GM18909 (cell line): ENCODE data around the gene IL4I1.
"Not testable (repeated sequence)": the region's sequence is repeated elsewhere in the genome, so short reads cannot be mapped to it uniquely, and the experiment has no call there.

ENCODE experiments used
- ATAC-seq: cut with Tn5 transposase; IDR thresholded peaks from one replicate; pipeline ENCODE4 v1.9.1; 2021; ENCODE audit warnings: mild to moderate bottlenecking; ENCODE audit not compliant: unreplicated experiment, poor library complexity

IL4I1 gene

GRCh38 chr19:49925486-49925885 is 28.8 kb upstream of the IL4I1 start:
- ATAC-seq, result no peak

- not testable (repeated sequence) for ATAC-seq
These were observed 28.2 kb upstream of the IL4I1 start for GRCh38 chr19:49924881-49925210.

- ATAC-seq, result no peak
These were observed 27.6 kb upstream of the IL4I1 start for GRCh38 chr19:49924004-49924880.

- ATAC-seq, result no peak
These were observed 26.6 kb upstream of the IL4I1 start for GRCh38 chr19:49923055-49924003.

GRCh38 chr19:49921871-49922795 is 25.4 kb upstream of the IL4I1 start:
- ATAC-seq, result no peak

- ATAC-seq, result no peak
These were observed 24.1 kb upstream of the IL4I1 start for GRCh38 chr19:49920624-49921363.

GRCh38 chr19:49918089-49918488 is 21.4 kb upstream of the IL4I1 start:
- ATAC-seq, result no peak

- ATAC-seq, result no peak
These were observed 20.4 kb upstream of the IL4I1 start for GRCh38 chr19:49916839-49917733.

GRCh38 chr19:49915271-49915670 is 18.6 kb upstream of the IL4I1 start:
- ATAC-seq, result no peak

- no peak for ATAC-seq
These were observed 17.0 kb upstream of the IL4I1 start for GRCh38 chr19:49913720-49914119.

- ATAC-seq, result no peak
These were observed 16.4 kb upstream of the IL4I1 start for GRCh38 chr19:49912965-49913685.

GRCh38 chr19:49911381-49912145 is 14.9 kb upstream of the IL4I1 start:
- peak; percentile 38 for ATAC-seq

- no peak for ATAC-seq
These were observed 13.5 kb upstream of the IL4I1 start for GRCh38 chr19:49910179-49910578.

- no peak for ATAC-seq
These were observed 12.1 kb upstream of the IL4I1 start for GRCh38 chr19:49908480-49909420.

- no peak for ATAC-seq
These were observed 11.2 kb upstream of the IL4I1 start for GRCh38 chr19:49907745-49908446.
